Central memory CD8-positive, alpha-beta T cell (primary cell): ENCODE results near the gene SMO.
A peak's percentile ranks its signal among the peaks of the same experiment; 100 is the strongest.
"Not testable (repeated sequence)": the region's sequence is repeated elsewhere in the genome, so short reads cannot be mapped to it uniquely, and the experiment has no call there.

ENCODE experiments used
- ATAC-seq: fragments of 150-1000 bp; cut with Tn5 transposase; replicated peaks from 2 replicates; pipeline ENCODE4 v1.10.0; 2022; ENCODE audit warnings: mild to moderate bottlenecking, moderate FRiP score, moderate number of reproducible peaks; ENCODE audit not compliant: poor library complexity, severe bottlenecking; ENCODE audit errors: extremely low read depth
- DNase-seq, 2 donors: peaks; one replicate each; pipeline ENCODE4 v3.0.0; 2021; ENCODE audit warnings: low spot score in 2 of 2
- H3K27ac Mint-ChIP-seq: one replicate; pipeline ENCODE4 v1.8.0; 2022; ENCODE audit warnings: low read depth, mild to moderate bottlenecking, moderate library complexity, mixed read lengths
- H3K27me3 Mint-ChIP-seq: one replicate; pipeline ENCODE4 v1.8.0; 2022; ENCODE audit warnings: mixed read lengths
- H3K36me3 Mint-ChIP-seq: one replicate; pipeline ENCODE4 v1.8.0; 2022; ENCODE audit warnings: mild to moderate bottlenecking, moderate library complexity, mixed read lengths; ENCODE audit not compliant: insufficient read depth
- H3K4me1 Mint-ChIP-seq: one replicate; pipeline ENCODE4 v1.8.0; 2022; ENCODE audit warnings: mixed read lengths
- H3K4me3 Mint-ChIP-seq: one replicate; pipeline ENCODE4 v1.8.0; 2022; ENCODE audit warnings: mild to moderate bottlenecking, moderate library complexity, mixed read lengths
- H3K9me3 Mint-ChIP-seq: one replicate; pipeline ENCODE4 v1.8.0; 2022; ENCODE audit warnings: mixed read lengths

SMO gene

GRCh38 chr7:129161524-129162225, 26.8 kb upstream of the SMO start:
- no peaks in the 10 kb centered on the region for H3K27me3 Mint-ChIP-seq

GRCh38 chr7:129162732-129163131, 25.7 kb upstream of the SMO start:
- no peaks in the 10 kb centered on the region for H3K9me3 Mint-ChIP-seq
- ATAC-seq (no peak), DNase-seq (no peak)
- H3K4me1 Mint-ChIP-seq: no peaks in the 10 kb centered on the region
- H3K27ac Mint-ChIP-seq: no peak overlapping the region
- no peak overlapping the region for H3K4me3 Mint-ChIP-seq
- peaks cover 5% of the 10 kb centered on the region for H3K36me3 Mint-ChIP-seq
- H3K27me3 Mint-ChIP-seq: no peaks in the 10 kb centered on the region

More at GRCh38 chr7:129161524-129162225, 26.8 kb upstream of the SMO start:
- H3K4me3 Mint-ChIP-seq: no peak overlapping the region
- ATAC-seq (no peak), DNase-seq (no peak)
- no peaks in the 10 kb centered on the region for H3K9me3 Mint-ChIP-seq
- H3K4me1 Mint-ChIP-seq: no peaks in the 10 kb centered on the region
- peaks cover 7% of the 10 kb centered on the region for H3K36me3 Mint-ChIP-seq
- H3K27ac Mint-ChIP-seq: no peak overlapping the region

- Mint-ChIP-seq H3K27ac (no peak overlapping the region), H3K27me3 (no peaks in the 10 kb centered on the region), H3K4me1 (peaks cover 4% of the 10 kb centered on the region), H3K4me3 (no peak overlapping the region), H3K9me3 (no peaks in the 10 kb centered on the region), H3K36me3 (peaks cover 5% of the 10 kb centered on the region)
- ATAC-seq (no peak), DNase-seq (no peak)
Measured at GRCh38 chr7:129163875-129164544, 24.4 kb upstream of the SMO start.

- DNase-seq (no peak), ATAC-seq (no peak)
- Mint-ChIP-seq H3K4me1 (peaks cover 4% of the 10 kb centered on the region), H3K27me3 (no peaks in the 10 kb centered on the region), H3K4me3 (no peak overlapping the region), H3K9me3 (no peaks in the 10 kb centered on the region), H3K36me3 (peaks cover 5% of the 10 kb centered on the region), H3K27ac (no peak overlapping the region)
Measured at GRCh38 chr7:129166745-129167144, 21.7 kb upstream of the SMO start.

GRCh38 chr7:129167817-129168216, 20.6 kb upstream of the SMO start:
- Mint-ChIP-seq H3K36me3 (peaks cover 5% of the 10 kb centered on the region), H3K9me3 (no peaks in the 10 kb centered on the region), H3K4me1 (peaks cover 4% of the 10 kb centered on the region), H3K27ac (no peak overlapping the region), H3K4me3 (peak overlapping the region; percentile 62), H3K27me3 (no peaks in the 10 kb centered on the region)
- DNase-seq: no peak
- no peak for ATAC-seq

- DNase-seq (no peak), ATAC-seq (no peak)
- Mint-ChIP-seq H3K4me1 (peaks cover 4% of the 10 kb centered on the region), H3K36me3 (peaks cover 5% of the 10 kb centered on the region), H3K27ac (no peak overlapping the region), H3K9me3 (no peaks in the 10 kb centered on the region), H3K27me3 (no peaks in the 10 kb centered on the region), H3K4me3 (peak overlapping the region; percentile 62)
Measured at GRCh38 chr7:129168231-129169021, 20.0 kb upstream of the SMO start.

GRCh38 chr7:129169171-129169671, 19.2 kb upstream of the SMO start:
- H3K27ac Mint-ChIP-seq: no peak overlapping the region

GRCh38 chr7:129169686-129170440, 18.6 kb upstream of the SMO start:
- peaks cover 4% of the 10 kb centered on the region for H3K4me1 Mint-ChIP-seq
- DNase-seq: no peak

More at GRCh38 chr7:129169171-129169671, 19.2 kb upstream of the SMO start:
- Mint-ChIP-seq H3K9me3 (no peaks in the 10 kb centered on the region), H3K36me3 (peaks cover 5% of the 10 kb centered on the region), H3K4me1 (peaks cover 4% of the 10 kb centered on the region), H3K27me3 (no peaks in the 10 kb centered on the region), H3K4me3 (peak overlapping the region; percentile 62)
- peak; percentile 65 for ATAC-seq
- DNase-seq: no peak

GRCh38 chr7:129170441-129171021, 17.9 kb upstream of the SMO start:
- no peak for DNase-seq
- H3K36me3 Mint-ChIP-seq: peaks cover 3% of the 10 kb centered on the region
- H3K27me3 Mint-ChIP-seq: no peaks in the 10 kb centered on the region
- H3K4me1 Mint-ChIP-seq: peaks cover 4% of the 10 kb centered on the region
- H3K4me3 Mint-ChIP-seq: peak overlapping the region; percentile 62
- no peaks in the 10 kb centered on the region for H3K9me3 Mint-ChIP-seq
- no peak overlapping the region for H3K27ac Mint-ChIP-seq
- no peak for ATAC-seq

More at GRCh38 chr7:129169686-129170440, 18.6 kb upstream of the SMO start:
- no peak for ATAC-seq
- Mint-ChIP-seq H3K4me3 (peak overlapping the region; percentile 62), H3K36me3 (peaks cover 5% of the 10 kb centered on the region), H3K27me3 (no peaks in the 10 kb centered on the region), H3K27ac (no peak overlapping the region), H3K9me3 (no peaks in the 10 kb centered on the region)

- not testable (repeated sequence) for H3K27ac Mint-ChIP-seq, H3K27me3 Mint-ChIP-seq, DNase-seq, H3K9me3 Mint-ChIP-seq, H3K4me3 Mint-ChIP-seq, ATAC-seq, H3K4me1 Mint-ChIP-seq, H3K36me3 Mint-ChIP-seq
Measured at GRCh38 chr7:129173861-129174260, 14.6 kb upstream of the SMO start.

- Mint-ChIP-seq H3K36me3 (no peaks in the 10 kb centered on the region), H3K4me3 (no peak overlapping the region), H3K27me3 (peaks cover 11% of the 10 kb centered on the region), H3K27ac (no peak overlapping the region), H3K9me3 (no peaks in the 10 kb centered on the region), H3K4me1 (no peaks in the 10 kb centered on the region)
- DNase-seq: no peak
- no peak for ATAC-seq
Measured at GRCh38 chr7:129176916-129177710, 11.3 kb upstream of the SMO start.
